AG20443 (cell line): Measurements from ENCODE around the gene CSNK1E.

Source experiments
- DNase-seq: peaks from one replicate; pipeline ENCODE4 v3.0.0; 2012; ENCODE audit warnings: low spot score, mixed read lengths

Gene CSNK1E

DNA sequence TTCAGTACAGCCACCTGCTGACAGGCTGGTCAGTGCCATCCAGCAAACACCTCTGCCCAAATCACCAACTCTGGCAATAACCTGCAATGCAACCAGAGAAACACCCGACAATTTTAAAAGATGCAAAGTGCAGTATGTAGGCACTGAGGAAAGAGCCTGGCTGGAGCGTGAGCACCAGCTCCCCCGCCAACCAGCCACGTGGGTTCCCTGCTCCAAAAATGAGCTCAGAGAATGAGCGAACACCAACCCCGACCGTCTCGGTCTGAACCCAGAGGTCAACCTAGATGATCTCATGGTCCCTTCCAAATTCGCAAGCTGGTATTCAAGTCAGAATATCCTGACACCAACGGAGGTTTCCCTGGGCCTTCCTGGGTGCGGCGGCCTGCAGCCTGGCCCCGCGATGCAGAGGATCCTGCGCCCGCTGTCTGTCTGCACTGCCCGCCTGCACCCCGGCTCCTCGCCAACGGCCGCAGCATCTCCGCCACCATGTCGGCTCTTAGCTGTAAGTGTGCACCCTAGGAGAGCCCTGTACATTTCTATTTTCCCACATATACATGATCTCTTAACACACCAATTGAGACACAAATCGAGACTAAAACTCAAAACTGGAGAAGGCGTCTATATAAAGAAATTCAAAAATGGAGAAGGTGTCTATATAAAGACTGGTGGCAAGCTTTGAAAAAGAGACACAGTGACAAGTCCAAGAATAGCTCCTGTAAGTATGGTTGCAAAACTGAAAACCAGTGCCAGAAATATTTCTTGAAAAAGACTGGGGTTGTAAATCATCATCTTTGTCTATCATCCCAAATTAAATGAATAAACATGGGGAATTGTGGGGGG, 67.2 kb downstream of the CSNK1E start:
- no peak for DNase-seq

DNA sequence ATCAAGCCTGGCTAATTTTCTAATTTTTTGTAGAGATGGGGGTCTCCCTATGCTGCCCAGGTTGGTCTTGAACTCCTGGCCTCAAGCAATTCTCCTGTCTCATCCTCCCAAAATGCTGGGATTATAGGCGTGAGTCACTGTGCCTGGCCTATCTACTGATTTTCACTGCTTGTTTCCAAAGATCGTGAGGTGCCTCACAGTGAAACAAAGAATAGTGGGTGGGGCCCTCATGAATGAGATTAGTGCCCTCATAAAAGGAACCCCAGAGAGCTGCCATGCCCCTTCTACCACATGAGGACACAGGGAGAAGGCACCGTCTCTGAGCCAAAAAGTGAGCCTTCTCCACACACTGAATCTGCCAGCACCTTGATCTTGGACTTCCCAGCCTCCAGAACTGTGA, 67.9 kb downstream of the CSNK1E start:
- DNase-seq, result no peak

DNA sequence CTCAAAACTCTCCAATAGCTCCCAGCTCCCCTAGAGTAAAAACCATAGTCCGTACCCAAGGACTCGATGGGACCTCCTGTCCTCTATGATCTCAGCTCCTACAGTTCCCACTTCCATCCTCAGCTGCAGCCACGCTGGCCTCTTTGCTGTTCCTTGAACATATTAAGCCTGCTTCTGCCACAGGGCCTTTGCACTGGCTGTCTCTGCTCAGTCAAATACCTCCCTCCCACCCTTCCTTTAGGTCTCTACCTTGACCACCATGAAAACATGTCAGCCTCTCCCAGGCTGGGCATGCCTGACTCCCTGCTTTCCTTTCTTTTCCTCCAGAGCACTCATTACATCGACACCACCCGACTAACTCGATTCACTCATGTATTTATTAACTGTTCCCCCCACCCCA, 69.0 kb downstream of the CSNK1E start:
- DNase-seq, result no peak

DNA sequence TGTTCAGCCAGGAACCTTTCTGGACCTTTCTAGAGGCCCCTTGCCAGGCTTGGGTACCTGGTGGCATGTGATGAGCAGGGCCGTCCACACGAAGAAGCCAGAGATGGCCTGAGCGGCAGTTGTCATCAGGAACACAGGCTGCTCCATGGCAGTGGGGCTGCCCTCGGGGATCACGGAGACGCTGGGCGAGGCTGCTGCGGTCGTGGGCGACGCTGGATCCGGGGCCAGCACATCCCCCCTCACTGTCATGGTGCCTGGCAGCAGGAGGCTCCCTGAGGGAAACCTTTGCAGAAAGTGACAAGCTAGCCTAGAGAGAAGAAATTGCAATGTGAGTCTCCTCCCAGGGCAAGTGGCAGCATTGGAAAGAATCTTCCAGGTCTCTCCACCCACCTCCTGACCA, 69.5 kb downstream of the CSNK1E start:
- no peak for DNase-seq

DNA sequence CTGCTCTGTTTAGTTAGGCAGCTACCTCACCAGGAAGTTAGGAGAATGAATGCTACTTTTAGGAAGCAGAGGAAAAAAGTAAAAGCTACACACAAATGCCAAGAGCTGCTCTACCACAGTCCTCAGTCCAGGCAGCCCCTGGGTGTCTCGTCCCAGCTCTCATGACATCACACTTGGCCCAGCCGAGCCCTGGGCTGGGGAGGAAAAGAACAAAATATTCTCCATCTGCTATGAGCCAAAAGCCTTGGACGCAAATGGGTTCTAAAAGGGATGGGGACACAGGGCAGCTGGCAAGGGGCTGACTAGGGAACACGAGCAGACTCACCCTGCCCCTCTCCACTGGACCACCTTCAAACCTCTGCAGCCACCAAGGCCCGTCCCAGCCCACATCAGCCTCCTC, 70.5 kb downstream of the CSNK1E start:
- DNase-seq, result no peak

DNA sequence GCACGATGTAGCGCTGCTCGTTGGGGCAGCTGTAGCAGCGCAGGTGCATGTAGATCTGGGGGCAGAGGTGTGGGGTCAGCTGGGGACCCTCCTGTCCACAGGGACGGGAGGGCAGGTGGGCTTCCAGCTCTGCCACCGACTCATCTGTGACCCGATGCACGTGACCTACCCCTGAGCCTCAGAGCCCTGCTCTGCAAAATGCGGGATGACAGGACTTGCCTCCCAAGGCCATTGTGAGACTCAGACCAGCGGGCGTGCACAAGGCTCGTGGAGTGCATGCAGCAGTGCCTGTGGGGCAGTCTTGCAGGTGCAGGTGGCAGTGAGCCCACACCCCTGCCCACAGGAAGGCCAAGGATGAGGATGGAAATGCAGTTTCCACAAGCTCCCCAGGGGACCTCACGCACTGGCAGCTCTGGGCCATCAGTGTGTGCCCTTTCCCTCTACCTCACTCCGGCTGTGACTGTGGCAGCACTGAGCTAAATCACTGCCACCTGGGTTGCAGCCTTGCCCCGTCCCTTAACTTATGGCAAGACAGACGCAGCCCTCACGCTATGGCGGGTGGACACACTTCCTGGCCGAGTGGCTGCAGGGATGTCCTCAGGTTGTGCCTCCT, 71.1 kb downstream of the CSNK1E start:
- no peak for DNase-seq

DNA sequence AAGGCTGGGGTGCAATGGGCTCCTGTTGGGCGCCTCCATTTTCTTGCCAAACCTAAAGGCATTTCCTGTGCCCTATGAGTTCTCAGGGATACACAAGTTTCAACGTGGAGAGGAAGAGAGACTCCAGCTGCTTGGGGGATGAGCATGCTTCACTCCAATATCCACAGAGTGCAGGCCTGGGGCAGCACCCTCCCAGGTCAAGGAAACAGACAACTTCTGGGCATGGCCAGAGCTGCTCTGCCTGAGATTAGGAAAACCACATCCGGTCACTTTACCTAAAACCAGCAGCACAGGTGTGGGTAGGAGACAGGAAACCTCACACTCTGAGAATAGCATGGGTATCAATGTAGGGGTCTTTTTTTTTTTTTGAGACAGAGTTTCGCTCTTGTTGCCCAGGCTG, 73.1 kb downstream of the CSNK1E start:
- no peak for DNase-seq

DNA sequence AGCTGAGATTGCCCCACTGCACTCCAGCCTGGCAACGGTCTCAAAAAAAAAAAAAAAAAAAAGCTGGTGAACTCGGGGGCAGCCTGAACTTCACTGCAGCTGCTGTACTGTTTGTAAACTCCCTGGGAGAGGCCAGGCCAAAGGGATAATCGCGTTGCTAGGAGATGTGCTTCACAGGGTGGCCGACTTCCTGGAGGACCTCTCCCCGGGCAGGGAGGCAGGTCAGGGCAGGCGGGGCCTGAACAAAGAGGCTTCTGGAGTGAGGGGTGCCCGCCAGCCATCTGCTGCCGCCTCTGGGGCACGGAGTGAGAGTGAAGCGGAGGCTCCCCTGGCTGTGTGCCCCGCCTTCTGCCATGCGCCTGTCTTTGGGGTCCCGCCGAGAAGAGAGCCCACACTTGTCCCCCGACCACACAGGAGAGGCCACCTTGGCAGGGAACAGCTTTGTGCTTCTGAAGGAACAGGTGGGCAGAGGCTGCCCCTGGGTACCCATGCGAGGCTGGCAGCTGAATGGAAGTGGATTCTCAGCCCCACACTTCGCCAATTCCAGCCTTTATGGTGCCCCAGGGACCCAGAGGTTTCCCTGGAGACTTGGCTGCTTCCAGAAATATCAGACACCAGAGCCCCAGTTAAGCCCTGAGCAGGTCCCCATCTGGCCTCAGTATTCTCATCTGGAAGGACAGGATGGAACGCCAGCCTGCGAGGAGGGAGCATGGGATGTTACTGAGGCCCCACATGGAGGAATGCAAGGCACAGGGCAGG, 74.0 kb downstream of the CSNK1E start:
- DNase-seq, result no peak

DNA sequence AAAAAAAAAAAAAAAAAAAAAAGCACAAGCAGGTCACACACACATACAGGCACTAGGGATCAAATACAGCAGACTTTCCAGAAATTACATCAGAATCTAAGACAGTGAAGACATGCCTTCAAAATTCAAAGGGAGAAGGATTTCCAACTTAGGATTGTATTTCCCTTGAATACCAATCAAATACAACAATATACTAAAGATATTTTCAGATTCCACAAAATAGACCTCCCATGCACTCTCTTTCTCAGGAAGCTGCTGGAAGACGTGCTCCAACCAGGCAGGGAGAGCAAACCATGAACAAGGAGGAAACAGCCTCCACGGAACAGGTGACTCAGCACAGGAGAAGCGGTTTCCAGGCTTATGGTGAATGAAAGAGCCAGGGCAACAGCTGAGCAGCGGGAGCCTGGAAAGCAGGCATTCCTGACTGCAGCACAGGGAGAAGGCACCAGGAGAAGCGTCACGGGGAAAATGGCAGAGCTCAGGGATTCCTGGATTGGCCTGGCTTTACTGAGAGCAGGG, 76.4 kb downstream of the CSNK1E start:
- DNase-seq, result peak; percentile 68
